Esophagus (tissue), 2 donors: ENCODE data around the gene MADD. TPM values are rescaled to one million over a fixed set of nuclear protein-coding genes. Genes with fewer than 3 reads are reported as not detected.

Experiments used
- H3K27ac ChIP-seq, 2 donors: one replicate each; pipeline ENCODE4 v1.5.1; 2013; ENCODE audit warnings: low read depth in 2 of 2, mild to moderate bottlenecking in 2 of 2, inconsistent platforms in 1 of 2, low read length in 1 of 2, moderate library complexity in 1 of 2
- H3K27me3 ChIP-seq, 2 donors: one replicate each; pipeline ENCODE4 v1.6.1; 2013; ENCODE audit warnings: low read length in 2 of 2, control low read depth in 1 of 2, mild to moderate bottlenecking in 1 of 2; ENCODE audit not compliant: insufficient read depth in 2 of 2, control insufficient read depth in 1 of 2
- H3K36me3 ChIP-seq, 2 donors: one replicate each; pipeline ENCODE4 v1.6.1; 2013; ENCODE audit warnings: low read length in 1 of 2; ENCODE audit not compliant: control insufficient read depth in 2 of 2, insufficient read depth in 2 of 2
- H3K4me1 ChIP-seq, 2 donors: one replicate each; pipeline ENCODE4 v1.6.1; 2013; ENCODE audit warnings: low read length in 1 of 2; ENCODE audit not compliant: control insufficient read depth in 2 of 2, insufficient read depth in 2 of 2
- H3K4me3 ChIP-seq, 2 donors: one replicate each; pipeline ENCODE4 v1.5.1; 2013; ENCODE audit warnings: low read length in 2 of 2, mild to moderate bottlenecking in 2 of 2, low read depth in 1 of 2, moderate library complexity in 1 of 2
- H3K9me3 ChIP-seq, 2 donors: one replicate each; pipeline ENCODE4 v1.6.1; 2013; ENCODE audit warnings: mild to moderate bottlenecking in 2 of 2, low read depth in 1 of 2, low read length in 1 of 2, moderate library complexity in 1 of 2; ENCODE audit not compliant: control insufficient read depth in 2 of 2, insufficient read depth in 1 of 2
- WGBS, 2 donors: extraction: QIAGEN DNeasy Blood & Tissue Kit; methylation state at CpG; one replicate each; pipeline ENCODE4 v1.1.7; 2013; 5-methylcytosine and 5-hydroxymethylcytosine counted together
- polyA plus RNA-seq, 2 donors: library from polyadenylated mRNA; stranded (reverse); fragments of 200-250 nt; gene quantifications; one replicate each; pipeline ENCODE4 v1.2.3, GENCODE V29; 2013
- donor health status: healthy with polysubstance abuse.
- donor health status: Bipolar disorder and iron deficiency.

The MADD gene
- polyA plus RNA-seq, 2 donors: 8.2 to 11.0 TPM

GRCh38 chr11:47270331-47271271 is 668 bp downstream of the MADD start:
- Histone ChIP-seq H3K36me3 (peaks cover 4 to 8% of the 10 kb centered on the region in 2 donors), H3K27ac (peak overlapping the region; percentile 90 to 93), H3K9me3 (no peaks in the 10 kb centered on the region), H3K4me1 (peaks cover 0 to 10% of the 10 kb centered on the region in 2 donors), H3K27me3 (no peaks in the 10 kb centered on the region), H3K4me3 (peak overlapping the region; percentile 80 to 82)
- WGBS, 2 donors: 1 to 2% methylated on average over 25 to 34 of the region's 34 CpGs

- Histone ChIP-seq H3K36me3 (peaks cover 9 to 14% of the 10 kb centered on the region in 2 donors), H3K4me3 (peak overlapping the region in 1 of 2 donors; percentile 12), H3K4me1 (peaks cover 0 to 10% of the 10 kb centered on the region in 2 donors), H3K27ac (no peak overlapping the region), H3K27me3 (no peaks in the 10 kb centered on the region), H3K9me3 (no peaks in the 10 kb centered on the region)
- WGBS, 2 donors: 47 to 51% methylated on average over 4 of the region's 4 CpGs
These were observed 1.4 kb downstream of the MADD start for GRCh38 chr11:47271328-47271727.

- Histone ChIP-seq H3K9me3 (no peaks in the 10 kb centered on the region), H3K27ac (no peak overlapping the region), H3K4me3 (no peak overlapping the region), H3K4me1 (peaks cover 0 to 10% of the 10 kb centered on the region in 2 donors), H3K36me3 (peaks cover 15 to 20% of the 10 kb centered on the region in 2 donors), H3K27me3 (no peaks in the 10 kb centered on the region)
- 60 to 73% methylated on average over 11 of the region's 11 CpGs for WGBS, 2 donors
These were observed 2.2 kb downstream of the MADD start for GRCh38 chr11:47271961-47272661.

GRCh38 chr11:47272706-47273105 is 2.8 kb downstream of the MADD start:
- no peak overlapping the region for H3K27ac ChIP-seq

GRCh38 chr11:47274495-47275235 is 4.7 kb downstream of the MADD start:
- Histone ChIP-seq H3K27ac (no peak overlapping the region), H3K4me1 (peaks cover 0 to 2% of the 10 kb centered on the region in 2 donors), H3K27me3 (no peaks in the 10 kb centered on the region), H3K9me3 (no peaks in the 10 kb centered on the region), H3K4me3 (no peak overlapping the region), H3K36me3 (peaks cover 15 to 23% of the 10 kb centered on the region in 2 donors)
- 96% methylated on average over 28 of the region's 28 CpGs for WGBS, 2 donors

More at GRCh38 chr11:47272706-47273105, 2.8 kb downstream of the MADD start:
- peaks cover 15 to 20% of the 10 kb centered on the region in 2 donors for H3K36me3 ChIP-seq
- H3K4me3 ChIP-seq: no peak overlapping the region
- H3K4me1 ChIP-seq: peaks cover 0 to 10% of the 10 kb centered on the region in 2 donors
- H3K27me3 ChIP-seq: no peaks in the 10 kb centered on the region
- no peaks in the 10 kb centered on the region for H3K9me3 ChIP-seq
- 0% methylated on average over 1 of the region's 1 CpG for WGBS, 2 donors

- H3K27me3 ChIP-seq: no peaks in the 10 kb centered on the region
- no peaks in the 10 kb centered on the region for H3K4me1 ChIP-seq
- peaks cover 16 to 29% of the 10 kb centered on the region in 2 donors for H3K36me3 ChIP-seq
- 94% methylated on average over 4 of the region's 4 CpGs for WGBS, 2 donors
- no peak overlapping the region for H3K27ac ChIP-seq
- no peak overlapping the region for H3K4me3 ChIP-seq
- H3K9me3 ChIP-seq: no peaks in the 10 kb centered on the region
These were observed 7.0 kb downstream of the MADD start for GRCh38 chr11:47276923-47277322.

- no peak overlapping the region for H3K4me3 ChIP-seq
- no peaks in the 10 kb centered on the region for H3K9me3 ChIP-seq
- H3K27me3 ChIP-seq: no peaks in the 10 kb centered on the region
- no peak overlapping the region for H3K27ac ChIP-seq
- WGBS, 2 donors: 80 to 82% methylated on average over 3 of the region's 3 CpGs
- peaks cover 22 to 36% of the 10 kb centered on the region in 2 donors for H3K36me3 ChIP-seq
- no peaks in the 10 kb centered on the region for H3K4me1 ChIP-seq
These were observed 8.1 kb downstream of the MADD start for GRCh38 chr11:47278058-47278457.

- 91% methylated on average over 4 of the region's 4 CpGs for WGBS, 2 donors
- H3K36me3 ChIP-seq: peaks cover 22 to 36% of the 10 kb centered on the region in 2 donors
These were observed 8.8 kb downstream of the MADD start for GRCh38 chr11:47278769-47279168.

GRCh38 chr11:47280099-47280498 is 10.2 kb downstream of the MADD start:
- peaks cover 32 to 39% of the 10 kb centered on the region in 2 donors for H3K36me3 ChIP-seq
- no peak overlapping the region for H3K27ac ChIP-seq
- H3K9me3 ChIP-seq: no peaks in the 10 kb centered on the region
- no peak overlapping the region for H3K4me3 ChIP-seq
- no peaks in the 10 kb centered on the region for H3K27me3 ChIP-seq
- no peaks in the 10 kb centered on the region for H3K4me1 ChIP-seq

More at GRCh38 chr11:47278769-47279168, 8.8 kb downstream of the MADD start:
- Histone ChIP-seq H3K4me3 (no peak overlapping the region), H3K9me3 (no peaks in the 10 kb centered on the region), H3K4me1 (no peaks in the 10 kb centered on the region), H3K27me3 (no peaks in the 10 kb centered on the region), H3K27ac (no peak overlapping the region)
